Colon (tissue), 2 donors: ENCODE measurements around the gene MYH14.
"Not testable (repeated sequence)": the region's sequence is repeated elsewhere in the genome, so short reads cannot be mapped to it uniquely, and the experiment has no call there.

Experiments used
- FAIRE-seq: peaks from 2 replicates; lab custom pipeline; 2012; peaks lifted over from hg19 to GRCh38; lab: Jason Lieb, UNC
- donor health status: control.
- donor health status: control.

MYH14 gene

GRCh38 chr19:50226536-50226935, 23.1 kb downstream of the MYH14 start:
- no peak for FAIRE-seq

GRCh38 chr19:50228153-50228552, 24.7 kb downstream of the MYH14 start:
- not testable (repeated sequence) for FAIRE-seq

- no peak for FAIRE-seq
These were observed 27.2 kb downstream of the MYH14 start for GRCh38 chr19:50230379-50231351.

GRCh38 chr19:50231417-50231816, 28.0 kb downstream of the MYH14 start:
- FAIRE-seq, result not testable (repeated sequence)

- FAIRE-seq, result no peak
These were observed 28.4 kb downstream of the MYH14 start for GRCh38 chr19:50231821-50232220.

- FAIRE-seq, result no peak
These were observed 29.2 kb downstream of the MYH14 start for GRCh38 chr19:50232600-50232999.

GRCh38 chr19:50233308-50233910, 30.0 kb downstream of the MYH14 start:
- FAIRE-seq, result no peak

GRCh38 chr19:50237493-50237892, 34.1 kb downstream of the MYH14 start:
- not testable (repeated sequence) for FAIRE-seq

GRCh38 chr19:50238043-50238442, 34.6 kb downstream of the MYH14 start:
- no peak for FAIRE-seq

- no peak for FAIRE-seq
These were observed 36.6 kb downstream of the MYH14 start for GRCh38 chr19:50239921-50240590.

GRCh38 chr19:50242581-50242980, 39.2 kb downstream of the MYH14 start:
- no peak for FAIRE-seq

GRCh38 chr19:50244695-50245094, 41.3 kb downstream of the MYH14 start:
- FAIRE-seq, result no peak

- no peak for FAIRE-seq
These were observed 45.0 kb downstream of the MYH14 start for GRCh38 chr19:50248413-50248812.

GRCh38 chr19:50248826-50249225, 45.4 kb downstream of the MYH14 start:
- no peak for FAIRE-seq

- FAIRE-seq, result no peak
These were observed 46.2 kb downstream of the MYH14 start for GRCh38 chr19:50249636-50250035.

- no peak for FAIRE-seq
These were observed 47.2 kb downstream of the MYH14 start for GRCh38 chr19:50250450-50251136.

GRCh38 chr19:50252111-50252886, 48.9 kb downstream of the MYH14 start:
- no peak for FAIRE-seq

- FAIRE-seq, result no peak
These were observed 49.5 kb downstream of the MYH14 start for GRCh38 chr19:50252887-50253268.

GRCh38 chr19:50255115-50255514, 51.7 kb downstream of the MYH14 start:
- FAIRE-seq, result no peak

- no peak for FAIRE-seq
These were observed 53.7 kb downstream of the MYH14 start for GRCh38 chr19:50257141-50257540.

- no peak for FAIRE-seq
These were observed 55.5 kb downstream of the MYH14 start for GRCh38 chr19:50258918-50259372.
